GM10266 (cell line): ENCODE measurements around the gene PDZD2.

Experiments
- DNase-seq: peaks from one replicate; pipeline ENCODE4 v3.0.0; 2012; ENCODE audit errors: extremely low spot score
- CTCF ChIP-seq: IDR thresholded peaks from 2 replicates; pipeline ENCODE4 v1.5.1; 2012; ENCODE audit warnings: mild to moderate bottlenecking, low read depth; ENCODE audit not compliant: control insufficient read depth, insufficient read depth; ENCODE audit errors: missing control alignments

The PDZD2 gene

GRCh38 chr5:32059761-32060530, 421.0 kb downstream of the PDZD2 start:
- no peak for TF ChIP-seq CTCF
- no peak for DNase-seq

DNA sequence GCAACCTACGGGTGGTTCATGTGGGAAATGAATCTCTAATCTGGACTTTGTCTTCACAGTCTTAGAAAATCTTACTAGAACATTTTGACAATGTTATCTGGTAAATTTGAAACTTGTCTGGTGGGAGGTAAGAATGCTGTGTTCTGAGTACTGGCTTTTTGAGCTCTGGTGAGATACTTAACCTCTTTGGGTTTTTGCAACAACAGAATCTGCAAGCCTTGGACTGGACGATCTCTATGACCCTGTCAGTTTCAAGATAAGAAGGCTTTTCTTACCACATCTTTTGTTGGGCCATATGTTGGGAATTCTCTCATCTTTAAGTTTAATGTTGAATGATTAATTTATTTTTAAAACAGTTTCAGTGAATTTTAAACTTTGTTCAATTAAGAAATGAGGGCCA, 422.3 kb downstream of the PDZD2 start:
- TF ChIP-seq CTCF = no peak
- no peak for DNase-seq

DNA sequence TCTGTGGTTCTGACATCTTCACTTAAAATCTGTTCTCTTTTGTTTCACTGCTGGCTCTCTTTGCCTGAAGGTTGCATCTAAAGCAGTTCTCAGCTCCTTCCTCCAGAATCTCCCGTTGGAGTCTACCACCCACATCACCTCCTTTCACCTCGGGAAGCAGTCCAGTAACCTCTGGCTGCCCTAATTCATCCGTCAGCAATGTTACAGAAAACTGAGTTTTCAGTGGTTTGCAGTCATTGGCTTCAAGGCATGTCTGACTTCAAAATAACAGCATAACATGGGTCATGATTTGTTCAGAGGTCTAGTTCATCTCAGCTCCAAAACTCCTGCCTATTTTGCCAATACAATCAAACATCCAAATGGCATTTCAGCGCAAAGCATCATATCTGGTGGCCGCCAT, 427.5 kb downstream of the PDZD2 start:
- DNase-seq = no peak
- no peak for TF ChIP-seq CTCF

- no peak for TF ChIP-seq CTCF
- no peak for DNase-seq
Observed at GRCh38 chr5:32067774-32068470, 429.0 kb downstream of the PDZD2 start.

DNA sequence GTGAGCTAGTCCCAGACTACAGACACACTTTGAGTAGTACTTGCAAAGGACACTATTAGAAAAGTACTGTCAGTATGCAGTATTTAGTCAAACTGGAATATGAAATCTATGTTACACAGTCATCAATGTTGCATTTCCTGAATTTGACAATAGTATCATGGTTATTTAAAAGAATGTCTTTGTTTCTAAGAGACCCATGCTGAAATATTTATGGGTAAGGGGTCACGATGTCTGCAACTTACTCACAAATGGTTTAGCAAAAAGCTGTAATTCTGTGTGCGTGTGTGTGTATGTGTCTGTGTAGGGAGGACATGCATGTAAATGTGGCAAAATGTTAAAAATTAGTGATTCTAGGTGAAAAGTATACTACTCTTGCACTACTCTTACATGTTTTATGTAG, 429.6 kb downstream of the PDZD2 start:
- no peak for TF ChIP-seq CTCF
- no peak for DNase-seq

DNA sequence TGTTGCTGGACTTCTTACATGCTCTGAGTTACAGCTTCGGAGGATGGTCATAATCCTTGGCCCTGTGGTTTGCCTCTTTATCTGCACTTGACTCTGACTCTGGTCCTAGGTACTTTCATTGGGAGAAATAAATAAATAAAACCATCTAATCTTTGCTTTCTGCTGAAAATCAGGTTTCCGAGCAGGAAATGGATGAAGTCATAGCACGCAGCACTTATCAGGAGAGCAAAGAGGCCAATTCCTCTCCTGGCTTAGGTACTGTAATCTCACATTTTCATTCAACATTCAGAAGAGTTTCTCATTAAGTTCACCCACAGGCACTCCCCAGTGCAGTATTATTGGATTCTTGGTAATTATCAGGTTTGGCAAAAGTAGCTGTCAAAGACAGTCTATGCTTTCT, 430.5 kb downstream of the PDZD2 start:
- no peak for DNase-seq
- TF ChIP-seq CTCF = no peak

- no peak for DNase-seq
- TF ChIP-seq CTCF = no peak
Observed at GRCh38 chr5:32071351-32071944, 432.5 kb downstream of the PDZD2 start.
